ENCODE results near the gene COL28A1.

Gene COL28A1

DNA sequence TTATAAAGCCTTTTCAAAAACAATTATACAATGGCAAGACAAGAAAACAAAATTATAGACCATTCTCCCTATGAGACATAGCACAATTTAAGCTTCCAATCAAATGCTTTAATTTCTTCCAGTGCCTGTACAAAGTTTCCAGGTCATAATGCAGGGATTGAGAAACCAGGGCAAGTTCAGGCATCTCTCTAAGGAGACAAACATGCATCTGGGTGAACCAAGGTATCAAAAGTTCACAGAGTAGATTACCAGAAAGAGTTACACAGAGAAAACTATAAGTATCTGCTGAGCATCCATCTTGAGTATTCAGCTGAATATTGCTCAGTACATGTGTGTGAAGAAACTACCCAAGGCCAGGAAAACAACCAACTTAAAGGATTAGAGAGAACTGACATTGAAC lies 89.1 kb downstream of the COL28A1 start:
- no peak overlapping the region for H3K4me2 ChIP-seq (ENCODE audit: insufficient read depth, low read length)
- H2AFZ ChIP-seq (ENCODE audit: low read depth, low read length): no peak overlapping the region
- no peaks in the 10 kb centered on the region for H3K79me2 ChIP-seq (ENCODE audit: insufficient read depth, low read length)
- no peak overlapping the region for H3K4me3 ChIP-seq (ENCODE audit: low read depth in 1 of 2, low read length in 2 of 2)
- H3K36me3 ChIP-seq (ENCODE audit: insufficient read depth, low read length): no peaks in the 10 kb centered on the region
- no peak overlapping the region for H3K27ac ChIP-seq (ENCODE audit: low read length)
- TF ChIP-seq, protein P1, sequence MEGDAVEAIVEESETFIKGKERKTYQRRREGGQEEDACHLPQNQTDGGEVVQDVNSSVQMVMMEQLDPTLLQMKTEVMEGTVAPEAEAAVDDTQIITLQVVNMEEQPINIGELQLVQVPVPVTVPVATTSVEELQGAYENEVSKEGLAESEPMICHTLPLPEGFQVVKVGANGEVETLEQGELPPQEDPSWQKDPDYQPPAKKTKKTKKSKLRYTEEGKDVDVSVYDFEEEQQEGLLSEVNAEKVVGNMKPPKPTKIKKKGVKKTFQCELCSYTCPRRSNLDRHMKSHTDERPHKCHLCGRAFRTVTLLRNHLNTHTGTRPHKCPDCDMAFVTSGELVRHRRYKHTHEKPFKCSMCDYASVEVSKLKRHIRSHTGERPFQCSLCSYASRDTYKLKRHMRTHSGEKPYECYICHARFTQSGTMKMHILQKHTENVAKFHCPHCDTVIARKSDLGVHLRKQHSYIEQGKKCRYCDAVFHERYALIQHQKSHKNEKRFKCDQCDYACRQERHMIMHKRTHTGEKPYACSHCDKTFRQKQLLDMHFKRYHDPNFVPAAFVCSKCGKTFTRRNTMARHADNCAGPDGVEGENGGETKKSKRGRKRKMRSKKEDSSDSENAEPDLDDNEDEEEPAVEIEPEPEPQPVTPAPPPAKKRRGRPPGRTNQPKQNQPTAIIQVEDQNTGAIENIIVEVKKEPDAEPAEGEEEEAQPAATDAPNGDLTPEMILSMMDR (IDR thresholded peaks at IDR 0.05; ENCODE audit: borderline replicate concordance, extremely low read depth, low read length, poor library complexity, severe bottlenecking): no peak
- TF ChIP-seq EZH2 (IDR thresholded peaks at IDR 0.05; ENCODE audit: borderline replicate concordance, low read depth, low read length, severe bottlenecking): no peak
- ATAC-seq (ENCODE audit: insufficient read depth, low read depth) (no peak), DNase-seq (no peak)
- no peaks in the 10 kb centered on the region for H3K4me1 ChIP-seq (ENCODE audit: insufficient read depth, low read length)
- peaks cover 10% of the 10 kb centered on the region for H3K9me3 ChIP-seq (ENCODE audit: insufficient read depth, low read length, severe bottlenecking)
- no peaks in the 10 kb centered on the region for H4K20me1 ChIP-seq (ENCODE audit: insufficient read depth, low read length)
- H3K27me3 ChIP-seq (ENCODE audit: insufficient read depth, low read length, poor library complexity): no peaks in the 10 kb centered on the region
- H3K9ac ChIP-seq (ENCODE audit: low read depth, low read length): no peak overlapping the region

DNA sequence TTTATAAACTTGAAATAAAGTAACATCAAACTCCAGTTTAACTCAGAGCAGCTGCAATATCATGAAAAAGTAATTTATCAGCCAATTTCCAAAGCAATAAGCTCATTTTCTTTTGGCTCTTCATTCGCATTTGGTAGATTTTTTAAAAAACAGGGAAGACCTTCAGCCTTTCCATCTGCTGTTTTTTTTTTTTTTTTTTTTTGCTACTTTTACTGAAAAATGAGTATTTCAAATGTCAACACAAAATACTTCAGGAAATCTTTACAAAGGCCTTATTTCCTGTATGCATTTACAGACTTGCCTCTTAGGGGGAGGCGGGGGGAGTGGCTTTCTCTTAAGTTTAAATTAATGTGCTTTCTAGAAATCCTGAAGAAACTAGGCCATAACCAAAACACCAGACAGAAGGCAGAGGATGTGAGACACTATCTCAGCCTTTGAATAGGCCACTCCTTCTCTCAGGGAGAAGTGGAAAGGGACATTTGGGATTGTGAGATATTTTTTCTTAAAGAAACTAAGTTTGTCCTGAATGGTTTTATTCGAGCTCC lies 91.8 kb downstream of the COL28A1 start:
- Histone ChIP-seq H3K9ac (ENCODE audit: low read depth, low read length) (no peak overlapping the region), H2AFZ (ENCODE audit: low read depth, low read length) (no peak overlapping the region), H3K27me3 (ENCODE audit: insufficient read depth, low read length, poor library complexity) (no peaks in the 10 kb centered on the region), H3K79me2 (ENCODE audit: insufficient read depth, low read length) (no peaks in the 10 kb centered on the region), H3K27ac (ENCODE audit: low read length) (no peak overlapping the region), H3K4me1 (ENCODE audit: insufficient read depth, low read length) (no peaks in the 10 kb centered on the region), H3K4me2 (ENCODE audit: insufficient read depth, low read length) (no peak overlapping the region), H3K36me3 (ENCODE audit: insufficient read depth, low read length) (no peaks in the 10 kb centered on the region), H4K20me1 (ENCODE audit: insufficient read depth, low read length) (no peaks in the 10 kb centered on the region), H3K4me3 (ENCODE audit: low read depth in 1 of 2, low read length in 2 of 2) (no peak overlapping the region), H3K9me3 (ENCODE audit: insufficient read depth, low read length, severe bottlenecking) (peaks cover 10% of the 10 kb centered on the region)
- no peak for DNase-seq
- no peak for ATAC-seq (ENCODE audit: insufficient read depth, low read depth)
- TF ChIP-seq, protein P1 (IDR thresholded peaks at IDR 0.05; ENCODE audit: borderline replicate concordance, extremely low read depth, low read length, poor library complexity, severe bottlenecking): no peak
- TF ChIP-seq EZH2 (IDR thresholded peaks at IDR 0.05; ENCODE audit: borderline replicate concordance, low read depth, low read length, severe bottlenecking): no peak

DNA sequence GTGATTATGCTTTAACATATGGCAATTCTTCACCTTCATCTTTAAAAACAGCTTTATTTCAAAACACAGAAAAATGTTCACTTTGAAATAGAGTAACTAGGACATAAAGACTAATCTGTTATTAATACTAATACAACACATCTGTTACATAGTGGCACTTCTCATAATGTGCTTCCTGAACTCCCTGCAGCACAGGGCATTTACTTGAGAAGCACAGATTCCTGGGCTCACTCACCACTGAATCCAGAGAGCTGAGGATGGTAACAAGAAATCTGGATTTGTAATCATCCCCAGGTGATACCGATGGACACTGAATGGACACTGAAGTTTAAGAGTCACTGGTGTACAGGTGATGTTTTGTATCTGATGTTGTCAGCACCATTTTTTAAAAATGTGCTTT lies 96.1 kb downstream of the COL28A1 start:
- Histone ChIP-seq H3K4me3 (ENCODE audit: low read depth in 1 of 2, low read length in 2 of 2) (no peak overlapping the region), H3K27ac (ENCODE audit: low read length) (no peak overlapping the region), H3K9ac (ENCODE audit: low read depth, low read length) (no peak overlapping the region), H3K4me1 (ENCODE audit: insufficient read depth, low read length) (no peaks in the 10 kb centered on the region), H2AFZ (ENCODE audit: low read depth, low read length) (no peak overlapping the region), H3K4me2 (ENCODE audit: insufficient read depth, low read length) (no peak overlapping the region), H3K79me2 (ENCODE audit: insufficient read depth, low read length) (no peaks in the 10 kb centered on the region), H3K9me3 (ENCODE audit: insufficient read depth, low read length, severe bottlenecking) (no peaks in the 10 kb centered on the region), H4K20me1 (ENCODE audit: insufficient read depth, low read length) (no peaks in the 10 kb centered on the region), H3K27me3 (ENCODE audit: insufficient read depth, low read length, poor library complexity) (peaks cover 2% of the 10 kb centered on the region), H3K36me3 (ENCODE audit: insufficient read depth, low read length) (no peaks in the 10 kb centered on the region)
- DNase-seq (no peak), ATAC-seq (ENCODE audit: insufficient read depth, low read depth) (no peak)
- no peak for TF ChIP-seq EZH2 (IDR thresholded peaks at IDR 0.05; ENCODE audit: borderline replicate concordance, low read depth, low read length, severe bottlenecking)
- TF ChIP-seq, protein P1 (IDR thresholded peaks at IDR 0.05; ENCODE audit: borderline replicate concordance, extremely low read depth, low read length, poor library complexity, severe bottlenecking): no peak

DNA sequence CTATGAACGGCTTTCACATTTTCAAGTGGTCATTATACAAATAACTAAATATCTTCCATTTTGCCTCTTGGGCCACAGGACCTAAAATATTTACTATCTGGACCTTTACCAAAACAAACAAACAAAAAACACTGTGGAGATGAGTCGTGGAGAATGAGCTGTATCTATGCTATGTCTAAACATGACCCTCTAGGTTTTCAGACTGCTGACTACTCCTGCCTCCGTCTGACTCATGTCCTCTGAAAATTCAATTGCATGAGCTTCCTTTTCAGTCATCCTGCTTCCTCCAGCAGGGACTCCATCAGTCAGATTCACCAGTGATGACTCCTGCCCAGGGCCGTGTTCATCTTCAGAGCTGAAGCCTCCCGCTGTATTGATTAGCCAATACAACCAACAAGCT lies 96.8 kb downstream of the COL28A1 start:
- ATAC-seq (ENCODE audit: insufficient read depth, low read depth): no peak
- Histone ChIP-seq H3K4me1 (ENCODE audit: insufficient read depth, low read length) (no peaks in the 10 kb centered on the region), H3K4me2 (ENCODE audit: insufficient read depth, low read length) (no peak overlapping the region), H3K27ac (ENCODE audit: low read length) (no peak overlapping the region), H3K36me3 (ENCODE audit: insufficient read depth, low read length) (no peaks in the 10 kb centered on the region), H3K79me2 (ENCODE audit: insufficient read depth, low read length) (no peaks in the 10 kb centered on the region), H3K27me3 (ENCODE audit: insufficient read depth, low read length, poor library complexity) (peaks cover 2% of the 10 kb centered on the region), H2AFZ (ENCODE audit: low read depth, low read length) (no peak overlapping the region), H3K4me3 (ENCODE audit: low read depth in 1 of 2, low read length in 2 of 2) (no peak overlapping the region), H3K9me3 (ENCODE audit: insufficient read depth, low read length, severe bottlenecking) (no peaks in the 10 kb centered on the region), H4K20me1 (ENCODE audit: insufficient read depth, low read length) (no peaks in the 10 kb centered on the region), H3K9ac (ENCODE audit: low read depth, low read length) (no peak overlapping the region)
- DNase-seq: no peak
- TF ChIP-seq, protein P1 (IDR thresholded peaks at IDR 0.05; ENCODE audit: borderline replicate concordance, extremely low read depth, low read length, poor library complexity, severe bottlenecking): no peak
- TF ChIP-seq EZH2 (IDR thresholded peaks at IDR 0.05; ENCODE audit: borderline replicate concordance, low read depth, low read length, severe bottlenecking): no peak
